OCI-LY1 (cell line): ENCODE results near the gene UNC5B.

ENCODE experiments used
- EZH2 ChIP-seq: fragments of 200-600 bp; sonication (generic), shearing (Covaris generic); IDR thresholded peaks from 2 replicates; pipeline ENCODE4 v1.8.0; 2017; ENCODE audit warnings: borderline replicate concordance, mixed run types, mild to moderate bottlenecking, antibody characterized with exemption, low read length, moderate library complexity, mixed read lengths
- TF ChIP-seq, protein P1 (sequence below): fragments of 200-600 bp; sonication (generic), shearing (Covaris generic); IDR thresholded peaks from 2 replicates; pipeline ENCODE4 v1.5.1; 2017; ENCODE audit warnings: mild to moderate bottlenecking, antibody characterized with exemption, low read length, moderate library complexity, mixed read lengths

DNA sequence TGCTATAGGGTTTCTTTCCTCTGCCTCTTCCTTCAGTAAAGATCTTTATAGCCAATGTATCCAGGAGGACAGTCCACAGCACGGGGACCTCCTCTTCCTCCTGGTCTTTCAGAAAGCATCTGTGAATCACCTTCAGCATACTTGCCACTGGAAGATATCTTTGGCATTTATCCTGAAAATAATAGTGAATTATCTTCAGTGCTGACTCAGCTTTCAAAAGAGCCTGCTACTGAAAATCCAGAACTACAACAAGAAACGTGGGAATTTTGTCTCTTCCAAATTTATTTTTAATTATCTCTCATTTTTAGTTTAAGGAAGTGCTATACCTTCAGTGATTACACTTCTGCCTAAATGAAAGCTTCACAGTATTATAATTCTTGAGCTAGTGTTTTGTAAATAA lies 7.6 kb upstream of the UNC5B start:
- TF ChIP-seq, protein P1, sequence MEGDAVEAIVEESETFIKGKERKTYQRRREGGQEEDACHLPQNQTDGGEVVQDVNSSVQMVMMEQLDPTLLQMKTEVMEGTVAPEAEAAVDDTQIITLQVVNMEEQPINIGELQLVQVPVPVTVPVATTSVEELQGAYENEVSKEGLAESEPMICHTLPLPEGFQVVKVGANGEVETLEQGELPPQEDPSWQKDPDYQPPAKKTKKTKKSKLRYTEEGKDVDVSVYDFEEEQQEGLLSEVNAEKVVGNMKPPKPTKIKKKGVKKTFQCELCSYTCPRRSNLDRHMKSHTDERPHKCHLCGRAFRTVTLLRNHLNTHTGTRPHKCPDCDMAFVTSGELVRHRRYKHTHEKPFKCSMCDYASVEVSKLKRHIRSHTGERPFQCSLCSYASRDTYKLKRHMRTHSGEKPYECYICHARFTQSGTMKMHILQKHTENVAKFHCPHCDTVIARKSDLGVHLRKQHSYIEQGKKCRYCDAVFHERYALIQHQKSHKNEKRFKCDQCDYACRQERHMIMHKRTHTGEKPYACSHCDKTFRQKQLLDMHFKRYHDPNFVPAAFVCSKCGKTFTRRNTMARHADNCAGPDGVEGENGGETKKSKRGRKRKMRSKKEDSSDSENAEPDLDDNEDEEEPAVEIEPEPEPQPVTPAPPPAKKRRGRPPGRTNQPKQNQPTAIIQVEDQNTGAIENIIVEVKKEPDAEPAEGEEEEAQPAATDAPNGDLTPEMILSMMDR, result no peak
- no peak for TF ChIP-seq EZH2
